Right lobe of liver (tissue), 4 donors: ENCODE measurements around the gene NTMT2.

Experiments used
- CTCF ChIP-seq, 4 donors: fragments of 200-600 bp in 3 of 4; fragments of 450-650 bp in 1 of 4; IDR thresholded peaks; one replicate each; pipeline versions ENCODE4 v1.5.1 to v1.8.0; 2016 to 2022; ENCODE audit warnings: antibody characterized with exemption in 4 of 4, mild to moderate bottlenecking in 2 of 4
- POLR2A ChIP-seq: fragments of 450-650 bp; IDR thresholded peaks from one replicate; pipeline ENCODE4 v1.6.1; 2017; ENCODE audit warnings: antibody characterized with exemption, mild to moderate bottlenecking
- donor health status: DM: no; HTN: no; CAD: no.
- donor health status: DM: no; HTN: no; CAD: no.
- donor health status: DM: no; HTN: yes; CAD: no.

- TF ChIP-seq CTCF (IDR thresholded peaks at IDR 0.05) (no peak), POLR2A (no peak)
Measured at GRCh38 chr1:170198090-170198489, 52.3 kb downstream of the NTMT2 start.
